DMS53 (cell line): ENCODE measurements around the gene ECSIT.

Source experiments
- DNase-seq: peaks from one replicate; lab custom pipeline; 2025; lab: John Stamatoyannopoulos, UW

Gene ECSIT

GRCh38 chr19:11549386-11549953 is 20.5 kb upstream of the ECSIT start:
- DNase-seq = no peak

GRCh38 chr19:11547929-11548700 is 19.2 kb upstream of the ECSIT start:
- DNase-seq = no peak

GRCh38 chr19:11541238-11541637 is 12.3 kb upstream of the ECSIT start:
- DNase-seq = no peak

- DNase-seq = no peak
Measured at GRCh38 chr19:11540645-11541044, 11.7 kb upstream of the ECSIT start.

- DNase-seq = peak; percentile 27
Measured at GRCh38 chr19:11539495-11540365, 10.8 kb upstream of the ECSIT start.

GRCh38 chr19:11538232-11539036 is 9.5 kb upstream of the ECSIT start, which contains the start of gene CNN1:
TSS of gene CNN1 (plus strand) at chr19:11538851. CDS start at chr19:11538928, 77 bp downstream.
- no peak for DNase-seq

GRCh38 chr19:11535792-11536595 is 7.1 kb upstream of the ECSIT start:
- peak; percentile 92 for DNase-seq

- peak; percentile 16 for DNase-seq
Measured at GRCh38 chr19:11534948-11535347, 6.0 kb upstream of the ECSIT start.

GRCh38 chr19:11534538-11534937 is 5.6 kb upstream of the ECSIT start:
- DNase-seq = no peak

- peak; percentile 98 for DNase-seq
Measured at GRCh38 chr19:11530432-11530831, 1.5 kb upstream of the ECSIT start.

GRCh38 chr19:11519138-11519537 is 9.8 kb downstream of the ECSIT start:
- no peak for DNase-seq

GRCh38 chr19:11513946-11514345 is 15.0 kb downstream of the ECSIT start:
- DNase-seq = no peak

- DNase-seq = no peak
Measured at GRCh38 chr19:11510444-11510843, 18.5 kb downstream of the ECSIT start.

- DNase-seq = no peak
Measured at GRCh38 chr19:11507370-11508078, 21.4 kb downstream of the ECSIT start.

GRCh38 chr19:11506967-11507366 is 22.0 kb downstream of the ECSIT start:
- no peak for DNase-seq

- peak; percentile 82 for DNase-seq
Measured at GRCh38 chr19:11506101-11506555, 22.8 kb downstream of the ECSIT start.

GRCh38 chr19:11505504-11506100 is 23.3 kb downstream of the ECSIT start, which contains the start of gene ZNF653:
TSS of gene ZNF653 (minus strand) at chr19:11505839. CDS start at chr19:11505786, 53 bp downstream.
- DNase-seq = peak; percentile 96

GRCh38 chr19:11505032-11505503 is 23.9 kb downstream of the ECSIT start:
- peak; percentile 96 for DNase-seq

- DNase-seq = peak; percentile 42
Measured at GRCh38 chr19:11504502-11505031, 24.4 kb downstream of the ECSIT start.
